WTC11 (cell line): ENCODE results near the gene ATP2B1. TPM values are rescaled to one million over a fixed set of nuclear protein-coding genes. Genes with fewer than 3 reads are reported as not detected.

ENCODE experiments used
- ATAC-seq: fragments of 200-7000 bp; cut with Tn5 transposase; 2 replicates; pipeline ENCODE4 v1.10.0; 2021; ENCODE audit warnings: mild to moderate bottlenecking, moderate library complexity
- CTCF ChIA-PET: fragments of 300-600 bp; sonication (Branson Sonifier 250); formaldehyde crosslinking; loops from one replicate; lab custom pipeline; 2021; ENCODE audit warnings: antibody characterized with exemption; lab: Charles Lee
- POLR2A ChIA-PET: fragments of 350-600 bp; sonication (Branson Sonifier 250); formaldehyde crosslinking; loops from one replicate; lab custom pipeline; 2021; ENCODE audit warnings: antibody characterized with exemption; lab: Charles Lee
- DNase-seq: peaks from one replicate; pipeline ENCODE4 v3.0.0; 2021; ENCODE audit warnings: low spot score
- H3K27ac Mint-ChIP-seq: 2 replicates; pipeline ENCODE4 v1.8.0; 2021; ENCODE audit warnings: mixed read lengths
- H3K27me3 Mint-ChIP-seq: 2 replicates; pipeline ENCODE4 v1.8.0; 2021; ENCODE audit warnings: low read depth, mild to moderate bottlenecking, moderate library complexity, mixed read lengths
- H3K36me3 Mint-ChIP-seq: 2 replicates; pipeline ENCODE4 v1.8.0; 2021; ENCODE audit warnings: mixed read lengths
- H3K4me1 Mint-ChIP-seq: 2 replicates; pipeline ENCODE4 v1.8.0; 2022; ENCODE audit warnings: mixed read lengths
- H3K4me3 Mint-ChIP-seq: 2 replicates; pipeline ENCODE4 v1.8.0; 2021; ENCODE audit warnings: mild to moderate bottlenecking, moderate library complexity, mixed read lengths
- H3K9me3 Mint-ChIP-seq: 2 replicates; pipeline ENCODE4 v1.8.0; 2021; ENCODE audit warnings: mixed read lengths
- AR ChIP-seq: fragments of 250-450 bp; sonication (Bioruptor Pico); IDR thresholded peaks from 2 replicates; pipeline ENCODE4 v1.9.0; 2021; ENCODE audit warnings: mild to moderate bottlenecking
- ATF1 ChIP-seq: sonication (generic); formaldehyde crosslinking; IDR thresholded peaks from 2 replicates; pipeline ENCODE4 v1.8.1; 2023; ENCODE audit warnings: mild to moderate bottlenecking, moderate library complexity, missing genetic modification reagents
- CREM ChIP-seq: sonication (generic); formaldehyde crosslinking; IDR thresholded peaks from 2 replicates; pipeline ENCODE4 v1.8.1; 2022; ENCODE audit warnings: mild to moderate bottlenecking, missing genetic modification reagents, moderate library complexity
- EMX1 ChIP-seq: fragments of 250-450 bp; sonication (Bioruptor Pico); IDR thresholded peaks from 2 replicates; pipeline ENCODE4 v1.8.0; 2021; ENCODE audit warnings: mild to moderate bottlenecking
- ETV6 ChIP-seq: sonication (generic); formaldehyde crosslinking; IDR thresholded peaks from 2 replicates; pipeline ENCODE4 v1.8.1; 2022; ENCODE audit warnings: mild to moderate bottlenecking, missing genetic modification reagents
- GRHL2 ChIP-seq: fragments of 250-450 bp; sonication (Bioruptor Pico); IDR thresholded peaks from 2 replicates; pipeline ENCODE4 v1.8.0; 2022; ENCODE audit warnings: mild to moderate bottlenecking, moderate library complexity; ENCODE audit not compliant: insufficient replicate concordance, severe bottlenecking
- NFATC4 ChIP-seq: fragments of 250-450 bp; sonication (Bioruptor Pico); IDR thresholded peaks from 2 replicates; pipeline ENCODE4 v1.9.0; 2021; ENCODE audit warnings: mild to moderate bottlenecking
- PREB ChIP-seq: sonication (generic); formaldehyde crosslinking; IDR thresholded peaks from 2 replicates; pipeline ENCODE4 v1.8.1; 2022; ENCODE audit warnings: mild to moderate bottlenecking, missing genetic modification reagents, moderate library complexity, borderline replicate concordance
- RELA ChIP-seq: sonication (generic); formaldehyde crosslinking; IDR thresholded peaks from 2 replicates; pipeline ENCODE4 v1.8.1; 2022; ENCODE audit warnings: missing genetic modification reagents, mild to moderate bottlenecking, borderline replicate concordance
- TEAD1 ChIP-seq: sonication (generic); formaldehyde crosslinking; IDR thresholded peaks from 2 replicates; pipeline ENCODE4 v1.8.0; 2022; ENCODE audit warnings: mild to moderate bottlenecking, missing genetic modification reagents
- ZNF232 ChIP-seq: sonication (generic); formaldehyde crosslinking; IDR thresholded peaks from 2 replicates; pipeline ENCODE4 v1.8.0; 2022; ENCODE audit warnings: mild to moderate bottlenecking, missing genetic modification reagents
- total RNA-seq: library from RNA; stranded (reverse); gene quantifications from 3 replicates; pipeline ENCODE4 v1.2.3, GENCODE V29; 2021
- TF ChIP-seq, protein P1 (sequence below): sonication (generic); formaldehyde crosslinking; IDR thresholded peaks from 2 replicates; pipeline ENCODE4 v1.8.0; 2022; ENCODE audit warnings: mild to moderate bottlenecking, missing genetic modification reagents
- TF ChIP-seq, protein P2 (sequence below): fragments of 250-450 bp; sonication (Bioruptor Pico); IDR thresholded peaks from 2 replicates; pipeline ENCODE4 v1.9.0; 2021; ENCODE audit warnings: mild to moderate bottlenecking, borderline replicate concordance
- TF ChIP-seq, protein P3 (sequence below): fragments of 250-450 bp; sonication (Bioruptor Pico); conservative IDR thresholded peaks from 2 replicates; pipeline ENCODE4 v1.9.0; 2021; ENCODE audit warnings: mild to moderate bottlenecking
- TF ChIP-seq, protein P4 (sequence below): fragments of 250-450 bp; sonication (Bioruptor Pico); IDR thresholded peaks from 2 replicates; pipeline ENCODE4 v1.8.0; 2021; ENCODE audit warnings: mild to moderate bottlenecking
- TF ChIP-seq, protein P5 (sequence below): sonication (generic); formaldehyde crosslinking; IDR thresholded peaks from 2 replicates; pipeline ENCODE4 v1.8.0; 2022; ENCODE audit warnings: mild to moderate bottlenecking, missing genetic modification reagents
- TF ChIP-seq, protein P6 (sequence below): sonication (generic); formaldehyde crosslinking; IDR thresholded peaks from 2 replicates; pipeline ENCODE4 v1.8.0; 2022; ENCODE audit warnings: mild to moderate bottlenecking, missing genetic modification reagents

Gene ATP2B1
- total RNA-seq, 1 experiment from 2014 or later: 31.7 TPM

DNA sequence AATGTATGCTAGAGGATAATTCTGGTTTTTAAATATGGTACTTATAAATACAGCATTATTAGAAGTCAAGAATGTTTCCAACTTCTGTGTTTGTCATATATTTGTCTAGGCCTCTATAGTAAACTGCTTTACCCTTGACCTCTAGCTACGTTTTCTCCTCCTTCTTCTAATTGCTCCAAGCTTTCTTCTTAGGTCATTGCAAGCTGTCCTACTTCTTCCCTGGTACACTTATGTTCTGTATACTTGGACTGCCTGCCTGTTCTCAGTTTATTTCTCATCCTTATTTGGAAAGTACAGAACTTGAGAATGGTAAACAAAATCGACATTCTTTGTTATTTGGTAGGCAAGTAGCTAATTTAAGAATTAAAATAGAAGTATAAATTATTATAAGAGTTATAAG, 23.9 kb upstream of the ATP2B1 start:
- no peaks in the 10 kb centered on the region for H3K27me3 Mint-ChIP-seq
- DNase-seq (no peak), ATAC-seq (no peak)
- H3K9me3 Mint-ChIP-seq: no peaks in the 10 kb centered on the region
- no peaks in the 10 kb centered on the region for H3K36me3 Mint-ChIP-seq
- TF ChIP-seq RELA (no peak), PREB (CRISPR knock-in tag) (no peak), TEAD1 (CRISPR knock-in tag) (no peak), AR (CRISPR knock-in tag) (no peak), GRHL2 (CRISPR knock-in tag) (no peak), CREM (CRISPR knock-in tag) (no peak)
- TF ChIP-seq, protein P1, sequence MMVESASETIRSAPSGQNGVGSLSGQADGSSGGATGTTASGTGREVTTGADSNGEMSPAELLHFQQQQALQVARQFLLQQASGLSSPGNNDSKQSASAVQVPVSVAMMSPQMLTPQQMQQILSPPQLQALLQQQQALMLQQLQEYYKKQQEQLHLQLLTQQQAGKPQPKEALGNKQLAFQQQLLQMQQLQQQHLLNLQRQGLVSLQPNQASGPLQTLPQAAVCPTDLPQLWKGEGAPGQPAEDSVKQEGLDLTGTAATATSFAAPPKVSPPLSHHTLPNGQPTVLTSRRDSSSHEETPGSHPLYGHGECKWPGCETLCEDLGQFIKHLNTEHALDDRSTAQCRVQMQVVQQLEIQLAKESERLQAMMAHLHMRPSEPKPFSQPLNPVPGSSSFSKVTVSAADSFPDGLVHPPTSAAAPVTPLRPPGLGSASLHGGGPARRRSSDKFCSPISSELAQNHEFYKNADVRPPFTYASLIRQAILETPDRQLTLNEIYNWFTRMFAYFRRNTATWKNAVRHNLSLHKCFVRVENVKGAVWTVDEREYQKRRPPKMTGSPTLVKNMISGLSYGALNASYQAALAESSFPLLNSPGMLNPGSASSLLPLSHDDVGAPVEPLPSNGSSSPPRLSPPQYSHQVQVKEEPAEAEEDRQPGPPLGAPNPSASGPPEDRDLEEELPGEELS (CRISPR knock-in tag): no peak
- TF ChIP-seq, protein P2, sequence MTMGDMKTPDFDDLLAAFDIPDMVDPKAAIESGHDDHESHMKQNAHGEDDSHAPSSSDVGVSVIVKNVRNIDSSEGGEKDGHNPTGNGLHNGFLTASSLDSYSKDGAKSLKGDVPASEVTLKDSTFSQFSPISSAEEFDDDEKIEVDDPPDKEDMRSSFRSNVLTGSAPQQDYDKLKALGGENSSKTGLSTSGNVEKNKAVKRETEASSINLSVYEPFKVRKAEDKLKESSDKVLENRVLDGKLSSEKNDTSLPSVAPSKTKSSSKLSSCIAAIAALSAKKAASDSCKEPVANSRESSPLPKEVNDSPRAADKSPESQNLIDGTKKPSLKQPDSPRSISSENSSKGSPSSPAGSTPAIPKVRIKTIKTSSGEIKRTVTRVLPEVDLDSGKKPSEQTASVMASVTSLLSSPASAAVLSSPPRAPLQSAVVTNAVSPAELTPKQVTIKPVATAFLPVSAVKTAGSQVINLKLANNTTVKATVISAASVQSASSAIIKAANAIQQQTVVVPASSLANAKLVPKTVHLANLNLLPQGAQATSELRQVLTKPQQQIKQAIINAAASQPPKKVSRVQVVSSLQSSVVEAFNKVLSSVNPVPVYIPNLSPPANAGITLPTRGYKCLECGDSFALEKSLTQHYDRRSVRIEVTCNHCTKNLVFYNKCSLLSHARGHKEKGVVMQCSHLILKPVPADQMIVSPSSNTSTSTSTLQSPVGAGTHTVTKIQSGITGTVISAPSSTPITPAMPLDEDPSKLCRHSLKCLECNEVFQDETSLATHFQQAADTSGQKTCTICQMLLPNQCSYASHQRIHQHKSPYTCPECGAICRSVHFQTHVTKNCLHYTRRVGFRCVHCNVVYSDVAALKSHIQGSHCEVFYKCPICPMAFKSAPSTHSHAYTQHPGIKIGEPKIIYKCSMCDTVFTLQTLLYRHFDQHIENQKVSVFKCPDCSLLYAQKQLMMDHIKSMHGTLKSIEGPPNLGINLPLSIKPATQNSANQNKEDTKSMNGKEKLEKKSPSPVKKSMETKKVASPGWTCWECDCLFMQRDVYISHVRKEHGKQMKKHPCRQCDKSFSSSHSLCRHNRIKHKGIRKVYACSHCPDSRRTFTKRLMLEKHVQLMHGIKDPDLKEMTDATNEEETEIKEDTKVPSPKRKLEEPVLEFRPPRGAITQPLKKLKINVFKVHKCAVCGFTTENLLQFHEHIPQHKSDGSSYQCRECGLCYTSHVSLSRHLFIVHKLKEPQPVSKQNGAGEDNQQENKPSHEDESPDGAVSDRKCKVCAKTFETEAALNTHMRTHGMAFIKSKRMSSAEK: no peak
- TF ChIP-seq, protein P3, sequence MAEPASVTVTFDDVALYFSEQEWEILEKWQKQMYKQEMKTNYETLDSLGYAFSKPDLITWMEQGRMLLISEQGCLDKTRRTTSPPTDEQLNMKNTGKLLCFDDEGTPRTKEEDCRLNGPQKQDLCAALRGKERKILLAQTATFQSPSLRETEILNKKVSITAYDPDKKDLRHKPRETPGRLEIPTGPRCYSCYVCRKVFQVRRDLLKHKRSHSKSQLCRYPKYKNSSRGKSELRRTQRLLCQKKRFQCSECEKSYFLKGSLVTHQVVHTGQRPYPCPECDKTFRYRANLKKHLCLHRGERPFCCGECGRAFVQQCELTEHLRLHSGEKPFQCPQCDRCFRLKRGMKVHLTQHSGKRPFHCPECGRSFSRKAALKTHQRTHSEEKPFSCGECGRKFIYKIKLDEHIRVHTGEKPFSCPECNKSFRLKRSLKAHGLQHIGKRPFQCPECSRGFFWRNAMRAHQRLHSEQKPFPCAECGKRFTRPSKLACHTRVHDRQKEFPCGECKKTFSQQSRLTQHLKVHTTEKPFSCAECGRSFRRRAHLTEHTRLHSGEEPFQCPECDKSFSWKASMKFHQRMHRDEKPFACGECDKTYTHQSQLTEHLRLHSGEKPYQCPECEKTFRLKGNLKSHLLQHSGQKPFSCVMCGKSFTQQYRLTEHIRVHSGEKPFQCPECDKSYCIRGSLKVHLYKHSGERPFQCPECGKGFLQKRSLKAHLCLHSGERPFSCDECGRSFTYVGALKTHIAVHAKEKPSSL (CRISPR knock-in tag): no peak
- no peak overlapping the region for H3K4me3 Mint-ChIP-seq
- ChIA-PET POLR2A (no interaction called here), CTCF (interaction anchor here (1.0 kb wide), 1 partner anchor 229 kb away, joined by 3 read pairs; no protein-coding TSS in a partner anchor)
- no peaks in the 10 kb centered on the region for H3K4me1 Mint-ChIP-seq
- no peak overlapping the region for H3K27ac Mint-ChIP-seq

DNA sequence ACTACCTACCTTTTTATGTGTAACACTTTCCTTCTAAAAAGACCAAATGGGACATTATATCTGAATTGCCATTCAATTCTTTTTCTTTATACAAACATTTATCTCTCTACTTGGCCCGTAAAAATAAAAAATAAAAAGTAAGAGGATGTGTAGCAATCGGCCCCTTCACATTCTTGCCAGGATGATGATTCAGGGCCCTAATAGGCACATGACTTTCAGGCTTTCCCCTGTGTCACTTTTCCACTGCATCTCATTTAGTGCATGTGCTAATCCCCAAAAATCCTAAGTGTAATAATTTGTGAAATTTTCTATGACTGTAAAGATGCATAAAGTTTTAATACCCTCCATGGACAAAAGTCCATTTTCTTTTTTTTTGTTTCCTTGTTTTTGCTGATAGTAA, 23.0 kb upstream of the ATP2B1 start:
- CTCF ChIA-PET: no interaction called here
- DNase-seq (no peak), ATAC-seq (no peak)
- no peak overlapping the region for H3K4me3 Mint-ChIP-seq
- H3K36me3 Mint-ChIP-seq: no peaks in the 10 kb centered on the region
- H3K27ac Mint-ChIP-seq: no peak overlapping the region
- POLR2A ChIA-PET: no interaction called here
- no peaks in the 10 kb centered on the region for H3K27me3 Mint-ChIP-seq
- no peaks in the 10 kb centered on the region for H3K9me3 Mint-ChIP-seq
- no peaks in the 10 kb centered on the region for H3K4me1 Mint-ChIP-seq
- TF ChIP-seq GRHL2 (CRISPR knock-in tag): no peak
- TF ChIP-seq, protein P4, sequence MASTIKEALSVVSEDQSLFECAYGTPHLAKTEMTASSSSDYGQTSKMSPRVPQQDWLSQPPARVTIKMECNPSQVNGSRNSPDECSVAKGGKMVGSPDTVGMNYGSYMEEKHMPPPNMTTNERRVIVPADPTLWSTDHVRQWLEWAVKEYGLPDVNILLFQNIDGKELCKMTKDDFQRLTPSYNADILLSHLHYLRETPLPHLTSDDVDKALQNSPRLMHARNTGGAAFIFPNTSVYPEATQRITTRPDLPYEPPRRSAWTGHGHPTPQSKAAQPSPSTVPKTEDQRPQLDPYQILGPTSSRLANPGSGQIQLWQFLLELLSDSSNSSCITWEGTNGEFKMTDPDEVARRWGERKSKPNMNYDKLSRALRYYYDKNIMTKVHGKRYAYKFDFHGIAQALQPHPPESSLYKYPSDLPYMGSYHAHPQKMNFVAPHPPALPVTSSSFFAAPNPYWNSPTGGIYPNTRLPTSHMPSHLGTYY (CRISPR knock-in tag): no peak
- TF ChIP-seq TEAD1 (CRISPR knock-in tag): no peak
- no peak for TF ChIP-seq ATF1 (CRISPR knock-in tag)
- TF ChIP-seq, protein P5, sequence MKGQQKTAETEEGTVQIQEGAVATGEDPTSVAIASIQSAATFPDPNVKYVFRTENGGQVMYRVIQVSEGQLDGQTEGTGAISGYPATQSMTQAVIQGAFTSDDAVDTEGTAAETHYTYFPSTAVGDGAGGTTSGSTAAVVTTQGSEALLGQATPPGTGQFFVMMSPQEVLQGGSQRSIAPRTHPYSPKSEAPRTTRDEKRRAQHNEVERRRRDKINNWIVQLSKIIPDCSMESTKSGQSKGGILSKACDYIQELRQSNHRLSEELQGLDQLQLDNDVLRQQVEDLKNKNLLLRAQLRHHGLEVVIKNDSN (CRISPR knock-in tag): no peak
- TF ChIP-seq ZNF232 (CRISPR knock-in tag): no peak
- no peak for TF ChIP-seq EMX1 (CRISPR knock-in tag)
- TF ChIP-seq, protein P6, sequence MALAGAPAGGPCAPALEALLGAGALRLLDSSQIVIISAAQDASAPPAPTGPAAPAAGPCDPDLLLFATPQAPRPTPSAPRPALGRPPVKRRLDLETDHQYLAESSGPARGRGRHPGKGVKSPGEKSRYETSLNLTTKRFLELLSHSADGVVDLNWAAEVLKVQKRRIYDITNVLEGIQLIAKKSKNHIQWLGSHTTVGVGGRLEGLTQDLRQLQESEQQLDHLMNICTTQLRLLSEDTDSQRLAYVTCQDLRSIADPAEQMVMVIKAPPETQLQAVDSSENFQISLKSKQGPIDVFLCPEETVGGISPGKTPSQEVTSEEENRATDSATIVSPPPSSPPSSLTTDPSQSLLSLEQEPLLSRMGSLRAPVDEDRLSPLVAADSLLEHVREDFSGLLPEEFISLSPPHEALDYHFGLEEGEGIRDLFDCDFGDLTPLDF (CRISPR knock-in tag): no peak
- no peak for TF ChIP-seq ETV6 (CRISPR knock-in tag)
- no peak for TF ChIP-seq NFATC4 (CRISPR knock-in tag)
